GM21529 (cell line): ENCODE measurements around the gene IL1R2.

Experiments
- ATAC-seq: cut with Tn5 transposase; IDR thresholded peaks from one replicate; pipeline ENCODE4 v1.9.1; 2021; ENCODE audit not compliant: unreplicated experiment

Gene IL1R2

GRCh38 chr2:102037681-102038080 is 45.9 kb downstream of the IL1R2 start:
- ATAC-seq: no peak

- ATAC-seq: no peak
These were observed 48.5 kb downstream of the IL1R2 start for GRCh38 chr2:102040229-102040628.

GRCh38 chr2:102041351-102041750 is 49.6 kb downstream of the IL1R2 start:
- ATAC-seq: no peak

GRCh38 chr2:102042196-102043081 is 50.7 kb downstream of the IL1R2 start:
- no peak for ATAC-seq

GRCh38 chr2:102043560-102043959 is 51.8 kb downstream of the IL1R2 start:
- no peak for ATAC-seq

- ATAC-seq: no peak
These were observed 52.6 kb downstream of the IL1R2 start for GRCh38 chr2:102044235-102044896.

GRCh38 chr2:102044967-102045489 is 53.3 kb downstream of the IL1R2 start:
- no peak for ATAC-seq

GRCh38 chr2:102045697-102046096 is 53.9 kb downstream of the IL1R2 start:
- ATAC-seq: no peak

- ATAC-seq: no peak
These were observed 54.6 kb downstream of the IL1R2 start for GRCh38 chr2:102046135-102046986.

- no peak for ATAC-seq
These were observed 56.7 kb downstream of the IL1R2 start for GRCh38 chr2:102048465-102048864.

GRCh38 chr2:102049756-102050443 is 58.1 kb downstream of the IL1R2 start:
- ATAC-seq: no peak

GRCh38 chr2:102050854-102051391 is 59.2 kb downstream of the IL1R2 start:
- no peak for ATAC-seq

- no peak for ATAC-seq
These were observed 60.0 kb downstream of the IL1R2 start for GRCh38 chr2:102051692-102052277.

- ATAC-seq: no peak
These were observed 60.6 kb downstream of the IL1R2 start for GRCh38 chr2:102052365-102052764.

GRCh38 chr2:102053096-102053495 is 61.3 kb downstream of the IL1R2 start:
- no peak for ATAC-seq

- ATAC-seq: no peak
These were observed 63.7 kb downstream of the IL1R2 start for GRCh38 chr2:102055346-102055990.

GRCh38 chr2:102056079-102056581 is 64.4 kb downstream of the IL1R2 start:
- ATAC-seq: no peak

- no peak for ATAC-seq
These were observed 65.9 kb downstream of the IL1R2 start for GRCh38 chr2:102057502-102058292.
